A673 (cell line): ENCODE results near the gene MYO15B.

Source experiments
- EZH2 ChIP-seq: fragments of 200-600 bp; sonication (generic); IDR thresholded peaks from 2 replicates; pipeline ENCODE4 v1.6.1; 2017; ENCODE audit warnings: borderline replicate concordance, low read depth, mild to moderate bottlenecking, mixed read lengths, antibody characterized with exemption, low read length; ENCODE audit not compliant: poor library complexity, severe bottlenecking
- TF ChIP-seq, protein P1 (sequence below): fragments of 300-800, 200-600 bp; sonication (generic); conservative IDR thresholded peaks from 2 replicates; pipeline ENCODE4 v1.5.1; 2017; ENCODE audit warnings: low read depth, mild to moderate bottlenecking, antibody characterized with exemption, low read length, moderate library complexity, mixed read lengths

DNA sequence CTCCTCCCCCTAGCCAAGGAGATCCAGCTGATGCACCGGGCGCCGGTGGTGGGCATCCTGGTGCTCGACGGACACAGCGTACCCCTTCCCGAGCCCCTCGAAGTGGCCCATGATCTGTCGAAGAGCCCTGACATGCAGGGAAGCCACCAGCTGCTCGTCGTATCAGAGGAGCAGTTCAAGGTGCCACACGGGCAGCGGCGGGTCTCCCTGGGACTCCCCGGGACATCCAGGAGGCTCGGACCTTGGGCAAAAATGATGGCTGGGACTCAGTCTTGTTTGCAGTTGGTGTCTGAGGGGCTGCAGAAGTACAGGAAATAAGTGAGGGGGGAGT is 15.8 kb upstream of the MYO15B start:
- TF ChIP-seq, protein P1, sequence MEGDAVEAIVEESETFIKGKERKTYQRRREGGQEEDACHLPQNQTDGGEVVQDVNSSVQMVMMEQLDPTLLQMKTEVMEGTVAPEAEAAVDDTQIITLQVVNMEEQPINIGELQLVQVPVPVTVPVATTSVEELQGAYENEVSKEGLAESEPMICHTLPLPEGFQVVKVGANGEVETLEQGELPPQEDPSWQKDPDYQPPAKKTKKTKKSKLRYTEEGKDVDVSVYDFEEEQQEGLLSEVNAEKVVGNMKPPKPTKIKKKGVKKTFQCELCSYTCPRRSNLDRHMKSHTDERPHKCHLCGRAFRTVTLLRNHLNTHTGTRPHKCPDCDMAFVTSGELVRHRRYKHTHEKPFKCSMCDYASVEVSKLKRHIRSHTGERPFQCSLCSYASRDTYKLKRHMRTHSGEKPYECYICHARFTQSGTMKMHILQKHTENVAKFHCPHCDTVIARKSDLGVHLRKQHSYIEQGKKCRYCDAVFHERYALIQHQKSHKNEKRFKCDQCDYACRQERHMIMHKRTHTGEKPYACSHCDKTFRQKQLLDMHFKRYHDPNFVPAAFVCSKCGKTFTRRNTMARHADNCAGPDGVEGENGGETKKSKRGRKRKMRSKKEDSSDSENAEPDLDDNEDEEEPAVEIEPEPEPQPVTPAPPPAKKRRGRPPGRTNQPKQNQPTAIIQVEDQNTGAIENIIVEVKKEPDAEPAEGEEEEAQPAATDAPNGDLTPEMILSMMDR: no peak
- no peak for TF ChIP-seq EZH2
